Activated CD8-positive, alpha-beta T cell treated with anti-CD3 and anti-CD28 coated beads for 36 hours (primary cell): ENCODE data around the gene GUCA2B. TPM values are rescaled to one million over a fixed set of nuclear protein-coding genes. Genes with fewer than 3 reads are reported as not detected.

Experiments
- ATAC-seq: fragments of 200-7000 bp; cut with Tn5 transposase; one replicate; pipeline ENCODE4 v1.10.0; 2021; ENCODE audit warnings: mild to moderate bottlenecking, moderate library complexity
- CTCF ChIA-PET: fragments of 350-600 bp; sonication (Branson Sonifier 250); formaldehyde crosslinking; loops from one replicate; lab custom pipeline; 2021; ENCODE audit warnings: antibody characterized with exemption; lab: Charles Lee
- POLR2A ChIA-PET: fragments of 350-600 bp; sonication (Branson Sonifier 250); formaldehyde crosslinking; loops from one replicate; lab custom pipeline; 2021; ENCODE audit warnings: antibody characterized with exemption; lab: Charles Lee
- DNase-seq: peaks from one replicate; pipeline ENCODE4 v3.0.0-alpha.2; 2020
- H3K27ac Mint-ChIP-seq: one replicate; pipeline ENCODE4 v1.8.0; 2021; ENCODE audit warnings: mild to moderate bottlenecking, mixed read lengths
- H3K27me3 Mint-ChIP-seq: one replicate; pipeline ENCODE4 v1.8.0; 2021; ENCODE audit warnings: mixed read lengths
- H3K36me3 Mint-ChIP-seq: one replicate; pipeline ENCODE4 v1.8.0; 2021; ENCODE audit warnings: low read depth, mixed read lengths
- H3K4me1 Mint-ChIP-seq: one replicate; pipeline ENCODE4 v1.8.0; 2021; ENCODE audit warnings: low read depth, mixed read lengths
- H3K4me3 Mint-ChIP-seq: one replicate; pipeline ENCODE4 v1.8.0; 2021; ENCODE audit warnings: mild to moderate bottlenecking, moderate library complexity, mixed read lengths
- H3K9me3 Mint-ChIP-seq: one replicate; pipeline ENCODE4 v1.8.0; 2021; ENCODE audit warnings: mixed read lengths
- intact Hi-C: fragments of 100-400 bp; cut with micrococcal nuclease; formaldehyde crosslinking; loops from one replicate; pipeline ENCODE4 v1.10.0; 2022
- total RNA-seq, 2 experiments: library from RNA; stranded (reverse); gene quantifications; one replicate each; pipeline ENCODE4 v1.2.3, GENCODE V29; 2021
- TF ChIP-seq, protein P1 (sequence below): fragments of 200-600 bp; IDR thresholded peaks from one replicate; pipeline ENCODE4 v1.8.0; 2022; ENCODE audit warnings: antibody characterized with exemption, mild to moderate bottlenecking

Gene GUCA2B
- total RNA-seq, 2 experiments from 2014 or later: not detected

GRCh38 chr1:42172381-42173133, 19.3 kb downstream of the GUCA2B start:
- no peak for DNase-seq
- peaks cover 1% of the 10 kb centered on the region for H3K36me3 Mint-ChIP-seq
- ChIA-PET CTCF (interaction anchor here (0.6 to 5.0 kb wide), 29 partner anchors 10 to 657 kb away, joined by 3 to 53 read pairs (median 5); partner anchors contain the start of genes CCDC30, GUCA2A and GUCA2B), POLR2A (interaction anchor here (0.5 to 1.4 kb wide), 3 partner anchors 10 to 166 kb away, joined by 3 to 4 read pairs (median 4); no protein-coding TSS in a partner anchor)
- H3K9me3 Mint-ChIP-seq: no peaks in the 10 kb centered on the region
- peaks cover 2% of the 10 kb centered on the region for H3K27me3 Mint-ChIP-seq
- TF ChIP-seq, protein P1, sequence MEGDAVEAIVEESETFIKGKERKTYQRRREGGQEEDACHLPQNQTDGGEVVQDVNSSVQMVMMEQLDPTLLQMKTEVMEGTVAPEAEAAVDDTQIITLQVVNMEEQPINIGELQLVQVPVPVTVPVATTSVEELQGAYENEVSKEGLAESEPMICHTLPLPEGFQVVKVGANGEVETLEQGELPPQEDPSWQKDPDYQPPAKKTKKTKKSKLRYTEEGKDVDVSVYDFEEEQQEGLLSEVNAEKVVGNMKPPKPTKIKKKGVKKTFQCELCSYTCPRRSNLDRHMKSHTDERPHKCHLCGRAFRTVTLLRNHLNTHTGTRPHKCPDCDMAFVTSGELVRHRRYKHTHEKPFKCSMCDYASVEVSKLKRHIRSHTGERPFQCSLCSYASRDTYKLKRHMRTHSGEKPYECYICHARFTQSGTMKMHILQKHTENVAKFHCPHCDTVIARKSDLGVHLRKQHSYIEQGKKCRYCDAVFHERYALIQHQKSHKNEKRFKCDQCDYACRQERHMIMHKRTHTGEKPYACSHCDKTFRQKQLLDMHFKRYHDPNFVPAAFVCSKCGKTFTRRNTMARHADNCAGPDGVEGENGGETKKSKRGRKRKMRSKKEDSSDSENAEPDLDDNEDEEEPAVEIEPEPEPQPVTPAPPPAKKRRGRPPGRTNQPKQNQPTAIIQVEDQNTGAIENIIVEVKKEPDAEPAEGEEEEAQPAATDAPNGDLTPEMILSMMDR: no peak
- ATAC-seq: no peak
- no peaks in the 10 kb centered on the region for H3K4me1 Mint-ChIP-seq
- no peak overlapping the region for H3K27ac Mint-ChIP-seq
- H3K4me3 Mint-ChIP-seq: no peak overlapping the region
- intact Hi-C loops: no loop called here

GRCh38 chr1:42173155-42173933, 20.1 kb downstream of the GUCA2B start:
- ChIA-PET POLR2A (interaction anchor here (1.2 to 1.4 kb wide), 2 partner anchors 11 to 12 kb away, joined by 3 to 4 read pairs; no protein-coding TSS in a partner anchor), CTCF (interaction anchor here (0.5 to 5.0 kb wide), 71 partner anchors 10 to 728 kb away, joined by 3 to 53 read pairs (median 4); partner anchors contain the start of genes CCDC30, GUCA2A and GUCA2B)
- H3K4me1 Mint-ChIP-seq: no peaks in the 10 kb centered on the region
- H3K27me3 Mint-ChIP-seq: no peaks in the 10 kb centered on the region
- TF ChIP-seq, protein P1: peak; percentile 91
- peaks cover 2% of the 10 kb centered on the region for H3K36me3 Mint-ChIP-seq
- H3K9me3 Mint-ChIP-seq: no peaks in the 10 kb centered on the region
- no peak overlapping the region for H3K27ac Mint-ChIP-seq
- peak; percentile 72 for DNase-seq
- no peak overlapping the region for H3K4me3 Mint-ChIP-seq
- ATAC-seq: peak; percentile 92
- intact Hi-C loops: no loop called here

DNA sequence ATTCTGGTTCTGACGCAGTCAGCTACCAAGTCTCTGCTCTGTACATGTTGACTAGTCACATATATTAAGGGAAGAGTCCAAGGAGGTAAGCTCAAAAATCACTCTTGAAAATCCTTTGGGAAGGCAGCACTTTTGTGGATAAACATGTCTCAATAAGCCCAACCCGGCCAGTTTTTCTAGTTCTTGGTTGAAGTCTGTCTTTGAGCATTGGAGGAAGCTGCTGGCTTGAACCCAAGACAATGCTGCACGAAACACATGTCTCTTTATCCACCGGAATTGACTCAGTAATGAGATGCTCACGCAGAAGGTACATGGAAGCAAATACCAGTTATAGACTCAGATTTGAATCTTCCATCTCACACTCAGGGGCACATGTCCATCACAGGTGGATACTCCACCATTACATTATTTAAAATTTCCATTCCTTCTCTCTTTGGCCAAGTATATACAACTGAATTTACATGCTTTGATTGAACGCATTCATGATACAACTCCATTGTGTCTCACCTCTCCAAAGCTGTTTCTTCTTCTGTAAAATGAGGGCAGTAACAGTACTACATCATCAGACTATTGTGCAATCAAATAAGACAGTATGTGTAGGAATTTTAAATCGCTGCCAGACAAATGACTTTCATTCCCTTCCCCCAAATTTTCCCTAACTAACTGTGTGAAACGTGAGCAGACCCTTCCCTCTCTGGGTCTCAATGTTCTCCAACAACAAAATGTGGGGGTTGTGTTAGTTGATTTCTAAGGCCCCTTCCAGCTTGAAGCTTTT, 20.9 kb downstream of the GUCA2B start:
- DNase-seq: no peak
- POLR2A ChIA-PET: interaction anchor here (1.1 to 1.2 kb wide), 3 partner anchors 12 to 36 kb away, joined by 3 read pairs; no protein-coding TSS in a partner anchor
- CTCF ChIA-PET: interaction anchor here (0.5 to 5.0 kb wide), 69 partner anchors 9 to 729 kb away, joined by 3 to 53 read pairs (median 4); partner anchors contain the start of genes CCDC30, GUCA2A and GUCA2B
- TF ChIP-seq, protein P1: no peak
- intact Hi-C loops: no loop called here
- peaks cover 2% of the 10 kb centered on the region for H3K36me3 Mint-ChIP-seq
- no peak for ATAC-seq
- H3K4me1 Mint-ChIP-seq: no peaks in the 10 kb centered on the region
- no peak overlapping the region for H3K4me3 Mint-ChIP-seq
- H3K27me3 Mint-ChIP-seq: no peaks in the 10 kb centered on the region
- H3K9me3 Mint-ChIP-seq: no peaks in the 10 kb centered on the region
- no peak overlapping the region for H3K27ac Mint-ChIP-seq

DNA sequence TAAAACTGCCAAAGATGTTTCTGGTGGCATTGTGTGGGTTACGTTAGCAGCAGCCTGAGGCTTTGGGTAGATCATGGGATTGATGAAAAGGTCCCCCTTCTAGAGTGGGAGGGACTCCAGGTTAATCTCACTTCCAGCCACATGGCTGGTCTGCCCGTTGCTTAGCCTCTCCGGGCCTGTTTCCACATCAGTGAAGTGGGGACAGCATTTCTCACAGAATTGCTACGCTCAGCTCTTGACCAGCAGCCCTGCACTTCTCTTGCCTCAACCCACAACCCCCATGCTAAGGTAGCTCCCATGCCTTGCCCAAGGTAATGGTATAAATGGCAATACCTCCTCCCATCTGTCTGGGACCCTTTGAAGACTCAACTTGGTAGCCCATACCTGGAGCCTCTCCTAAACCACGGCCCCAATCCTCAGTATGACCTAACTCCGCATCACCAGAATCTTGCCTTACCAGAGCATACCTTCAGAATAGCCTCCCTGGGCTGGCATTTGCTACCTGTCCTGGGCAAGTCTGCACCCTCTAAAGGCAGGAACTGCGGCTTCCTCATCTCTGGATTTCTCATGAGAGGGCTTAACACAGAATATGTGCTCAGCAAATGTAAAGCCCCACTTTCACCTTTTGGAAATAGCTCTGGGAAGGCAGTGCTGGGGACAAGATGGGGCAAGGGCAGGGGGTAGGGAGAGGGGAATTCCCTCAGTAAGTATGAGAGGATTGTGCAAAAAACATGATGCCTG, 22.3 kb downstream of the GUCA2B start:
- CTCF ChIA-PET: interaction anchor here (0.6 to 5.0 kb wide), 9 partner anchors 13 to 660 kb away, joined by 3 to 53 read pairs (median 3); partner anchors contain the start of gene GUCA2A
- H3K27ac Mint-ChIP-seq: no peak overlapping the region
- no peak for ATAC-seq

More for the DNA sequence above, 22.3 kb downstream of the GUCA2B start:
- no peaks in the 10 kb centered on the region for H3K27me3 Mint-ChIP-seq
- H3K36me3 Mint-ChIP-seq: peaks cover 3% of the 10 kb centered on the region
- no peaks in the 10 kb centered on the region for H3K4me1 Mint-ChIP-seq
- H3K4me3 Mint-ChIP-seq: no peak overlapping the region
- POLR2A ChIA-PET: interaction anchor here (0.9 to 1.1 kb wide), 2 partner anchors 9 to 35 kb away, joined by 3 to 4 read pairs; no protein-coding TSS in a partner anchor
- TF ChIP-seq, protein P1: no peak
- no peak for DNase-seq
- H3K9me3 Mint-ChIP-seq: no peaks in the 10 kb centered on the region
- intact Hi-C loops: no loop called here
